ENCODE measurements around the gene UCN2. TPM values are rescaled to one million over a fixed set of nuclear protein-coding genes. Genes with fewer than 3 reads are reported as not detected.

The UCN2 gene
- total RNA-seq, 1 experiment from 2014 or later: 1.2 TPM

GRCh38 chr3:48518638-48519276 lies 44.8 kb downstream of the UCN2 start:
- in situ Hi-C loops (cut with HindIII; ENCODE audit: low pct_unique_long_range_greater_than_20kb, low sequenced_read_pairs): no loop called here
- DNase-seq (ENCODE audit: low read depth): no peak

GRCh38 chr3:48518069-48518468 lies 45.5 kb downstream of the UCN2 start:
- DNase-seq (ENCODE audit: low read depth): no peak
- in situ Hi-C loops (cut with HindIII; ENCODE audit: low pct_unique_long_range_greater_than_20kb, low sequenced_read_pairs): no loop called here

GRCh38 chr3:48516571-48516970 lies 47.0 kb downstream of the UCN2 start:
- in situ Hi-C loops (cut with HindIII; ENCODE audit: low pct_unique_long_range_greater_than_20kb, low sequenced_read_pairs): no loop called here
- DNase-seq (ENCODE audit: low read depth): no peak

GRCh38 chr3:48514431-48515227 lies 49.0 kb downstream of the UCN2 start:
- DNase-seq (ENCODE audit: low read depth): no peak
- in situ Hi-C loops (cut with HindIII; ENCODE audit: low pct_unique_long_range_greater_than_20kb, low sequenced_read_pairs): no loop called here

Other genes with a start within 250 kb of the UCN2 start
- gene SPINK8, start 230.1 kb downstream of the UCN2 start, total RNA-seq (2014; rRNA removed; shearing (Covaris generic); ENCODE audit: low replicate concordance): not detected in 2 replicates
- not detected in 2 replicates for gene FBXW12, start 191.6 kb downstream of the UCN2 start, total RNA-seq (2014; rRNA removed; shearing (Covaris generic); ENCODE audit: low replicate concordance)
- 17.8 and 24.8 TPM in 2 replicates for gene PLXNB1, start 133.7 kb downstream of the UCN2 start, total RNA-seq (2014; rRNA removed; shearing (Covaris generic); ENCODE audit: low replicate concordance)
- 49.6 and 59.3 TPM in 2 replicates for gene CCDC51, start 123.7 kb downstream of the UCN2 start, total RNA-seq (2014; rRNA removed; shearing (Covaris generic); ENCODE audit: low replicate concordance)
- gene TMA7, start 123.5 kb downstream of the UCN2 start, total RNA-seq (2014; rRNA removed; shearing (Covaris generic); ENCODE audit: low replicate concordance): 418 and 765 TPM in 2 replicates
- gene ATRIP, start 117.0 kb downstream of the UCN2 start, total RNA-seq (2014; rRNA removed; shearing (Covaris generic); ENCODE audit: low replicate concordance): 1.6 and 4.0 TPM in 2 replicates
- gene SHISA5, start 59.6 kb downstream of the UCN2 start, total RNA-seq (2014; rRNA removed; shearing (Covaris generic); ENCODE audit: low replicate concordance): 118 and 132 TPM in 2 replicates
- 16.9 and 23.8 TPM in 2 replicates for gene PFKFB4, start 7.0 kb downstream of the UCN2 start, total RNA-seq (2014; rRNA removed; shearing (Covaris generic); ENCODE audit: low replicate concordance)
- 72.6 and 84.9 TPM in 2 replicates for gene COL7A1, start 31.5 kb upstream of the UCN2 start, total RNA-seq (2014; rRNA removed; shearing (Covaris generic); ENCODE audit: low replicate concordance)
- gene UQCRC1, start 45.9 kb upstream of the UCN2 start, total RNA-seq (2014; rRNA removed; shearing (Covaris generic); ENCODE audit: low replicate concordance): 232 and 416 TPM in 2 replicates
- not detected in 2 replicates for gene TMEM89, start 58.0 kb upstream of the UCN2 start, total RNA-seq (2014; rRNA removed; shearing (Covaris generic); ENCODE audit: low replicate concordance)
- gene SLC26A6, start 71.7 kb upstream of the UCN2 start, total RNA-seq (2014; rRNA removed; shearing (Covaris generic); ENCODE audit: low replicate concordance): 12.8 and 14.8 TPM in 2 replicates
- gene CELSR3, start 99.1 kb upstream of the UCN2 start, total RNA-seq (2014; rRNA removed; shearing (Covaris generic); ENCODE audit: low replicate concordance): 2.1 and 3.6 TPM in 2 replicates
- 4.0 and 25.1 TPM in 2 replicates for gene NCKIPSD, start 122.1 kb upstream of the UCN2 start, total RNA-seq (2014; rRNA removed; shearing (Covaris generic); ENCODE audit: low replicate concordance)
- gene IP6K2, start 153.4 kb upstream of the UCN2 start, total RNA-seq (2014; rRNA removed; shearing (Covaris generic); ENCODE audit: low replicate concordance): 26.4 and 50.8 TPM in 2 replicates